HG03064 (cell line): ENCODE measurements around the gene YPEL5.
"Not testable (repeated sequence)": the region's sequence is repeated elsewhere in the genome, so short reads cannot be mapped to it uniquely, and the experiment has no call there.

Experiments
- ATAC-seq: cut with Tn5 transposase; IDR thresholded peaks from one replicate; pipeline ENCODE4 v1.9.1; 2021; ENCODE audit warnings: low read depth; ENCODE audit not compliant: unreplicated experiment

Gene YPEL5

GRCh38 chr2:30136764-30137444, 9.9 kb upstream of the YPEL5 start:
- ATAC-seq = no peak

- peak; percentile 67 for ATAC-seq
These were observed 7.5 kb upstream of the YPEL5 start for GRCh38 chr2:30139131-30139870.

GRCh38 chr2:30141136-30141535, 5.7 kb upstream of the YPEL5 start:
- ATAC-seq = no peak

GRCh38 chr2:30144260-30144659, 2.5 kb upstream of the YPEL5 start:
- ATAC-seq = no peak

GRCh38 chr2:30144951-30145350, 1.9 kb upstream of the YPEL5 start:
- not testable (repeated sequence) for ATAC-seq

GRCh38 chr2:30145826-30146336, 926 bp upstream of the YPEL5 start:
- no peak for ATAC-seq

- ATAC-seq = peak; percentile 5
These were observed 448 bp downstream of the YPEL5 start for GRCh38 chr2:30147196-30147714.

GRCh38 chr2:30147715-30148610, 1.2 kb downstream of the YPEL5 start:
- ATAC-seq = peak; percentile 19

GRCh38 chr2:30148850-30149249, 2.0 kb downstream of the YPEL5 start:
- ATAC-seq = no peak

- no peak for ATAC-seq
These were observed 2.7 kb downstream of the YPEL5 start for GRCh38 chr2:30149513-30149912.

- ATAC-seq = no peak
These were observed 3.2 kb downstream of the YPEL5 start for GRCh38 chr2:30149976-30150375.

- ATAC-seq = no peak
These were observed 4.0 kb downstream of the YPEL5 start for GRCh38 chr2:30150786-30151185.

GRCh38 chr2:30152385-30152784, 5.6 kb downstream of the YPEL5 start:
- ATAC-seq = no peak

GRCh38 chr2:30155202-30155601, 8.4 kb downstream of the YPEL5 start:
- no peak for ATAC-seq

- no peak for ATAC-seq
These were observed 9.3 kb downstream of the YPEL5 start for GRCh38 chr2:30155889-30156658.

GRCh38 chr2:30157616-30158015, 10.8 kb downstream of the YPEL5 start:
- no peak for ATAC-seq

GRCh38 chr2:30159766-30160165, 13.0 kb downstream of the YPEL5 start:
- ATAC-seq = no peak

GRCh38 chr2:30161929-30162706, 15.3 kb downstream of the YPEL5 start:
- no peak for ATAC-seq

GRCh38 chr2:30162806-30163205, 16.0 kb downstream of the YPEL5 start:
- no peak for ATAC-seq
